ENCODE data around the gene NIPAL3. TPM values are rescaled to one million over a fixed set of nuclear protein-coding genes. Genes with fewer than 3 reads are reported as not detected.

NIPAL3 gene
- total RNA-seq, 1 experiment from 2014 or later = 11.2 TPM

GRCh38 chr1:24503059-24503751 lies 87.6 kb downstream of the NIPAL3 start:
- H3K27ac Mint-ChIP-seq = peak overlapping the region; percentile 30; the same call in 1 of the 2 replicates
- no peaks in the 10 kb centered on the region for H3K9me3 Mint-ChIP-seq
- TF ChIP-seq ZBTB21 (CRISPR knock-in tag; IDR thresholded peaks at IDR 0.05; ENCODE audit: borderline replicate concordance) (no peak), TCF7 (CRISPR knock-in tag; IDR thresholded peaks at IDR 0.05; ENCODE audit: low read depth) (no peak)
- H3K36me3 Mint-ChIP-seq = no peaks in the 10 kb centered on the region
- DNase-seq (ENCODE audit: low spot score) = no peak
- H3K27me3 Mint-ChIP-seq (ENCODE audit: low read depth) = peaks cover 11% of the 10 kb centered on the region
- CTCF ChIA-PET = interaction anchor here (1.0 to 3.3 kb wide), 10 partner anchors 19 to 304 kb away, joined by 3 to 30 read pairs (median 4); partner anchors contain the start of genes NIPAL3 and STPG1
- no peak for ATAC-seq
- peak overlapping the region; percentile 86 for H3K4me3 Mint-ChIP-seq
- POLR2A ChIA-PET = interaction anchor here (0.8 kb wide), 1 partner anchor 88 kb away, joined by 3 read pairs; the partner anchor contains the start of gene NIPAL3
- peaks cover 59% of the 10 kb centered on the region for H3K4me1 Mint-ChIP-seq

GRCh38 chr1:24503870-24504523 lies 88.4 kb downstream of the NIPAL3 start:
- ChIA-PET CTCF (interaction anchor here (0.7 to 3.3 kb wide), 7 partner anchors 23 to 304 kb away, joined by 3 to 30 read pairs (median 3); partner anchors contain the start of genes NIPAL3 and STPG1), POLR2A (no interaction called here)
- Mint-ChIP-seq H3K9me3 (no peaks in the 10 kb centered on the region), H3K4me3 (peak overlapping the region; percentile 86), H3K4me1 (peaks cover 64% of the 10 kb centered on the region), H3K27me3 (ENCODE audit: low read depth) (peaks cover 9% of the 10 kb centered on the region), H3K27ac (peak overlapping the region; percentile 50; the same call in 1 of the 2 replicates), H3K36me3 (no peaks in the 10 kb centered on the region)
- DNase-seq (ENCODE audit: low spot score) (no peak), ATAC-seq (no peak)
- TF ChIP-seq ZNF317 (CRISPR knock-in tag; IDR thresholded peaks at IDR 0.05; ENCODE audit: borderline replicate concordance, low read depth) (no peak), USF2 (CRISPR knock-in tag; IDR thresholded peaks at IDR 0.05) (no peak), ZNF512 (CRISPR knock-in tag; IDR thresholded peaks at IDR 0.05; ENCODE audit: borderline replicate concordance) (no peak), CREB1 (CRISPR knock-in tag; IDR thresholded peaks at IDR 0.05) (no peak), NFE2L1 (CRISPR knock-in tag; IDR thresholded peaks at IDR 0.05) (no peak), ATF3 (CRISPR knock-in tag; conservative IDR thresholded peaks at IDR 0.05) (no peak), ZNF263 (CRISPR knock-in tag; IDR thresholded peaks at IDR 0.05; ENCODE audit: low read depth) (no peak), NR1H2 (CRISPR knock-in tag; IDR thresholded peaks at IDR 0.05) (no peak), ZNF121 (CRISPR knock-in tag; IDR thresholded peaks at IDR 0.05) (no peak), HMGA2 (CRISPR knock-in tag; IDR thresholded peaks at IDR 0.05) (no peak), RORB (CRISPR knock-in tag; IDR thresholded peaks at IDR 0.05) (no peak), MXD4 (CRISPR knock-in tag; IDR thresholded peaks at IDR 0.05; ENCODE audit: borderline replicate concordance) (no peak), NFYB (CRISPR knock-in tag; conservative IDR thresholded peaks at IDR 0.05; ENCODE audit: low read depth) (no peak), MAX (CRISPR knock-in tag; IDR thresholded peaks at IDR 0.05) (no peak)
- TF ChIP-seq, protein P1, sequence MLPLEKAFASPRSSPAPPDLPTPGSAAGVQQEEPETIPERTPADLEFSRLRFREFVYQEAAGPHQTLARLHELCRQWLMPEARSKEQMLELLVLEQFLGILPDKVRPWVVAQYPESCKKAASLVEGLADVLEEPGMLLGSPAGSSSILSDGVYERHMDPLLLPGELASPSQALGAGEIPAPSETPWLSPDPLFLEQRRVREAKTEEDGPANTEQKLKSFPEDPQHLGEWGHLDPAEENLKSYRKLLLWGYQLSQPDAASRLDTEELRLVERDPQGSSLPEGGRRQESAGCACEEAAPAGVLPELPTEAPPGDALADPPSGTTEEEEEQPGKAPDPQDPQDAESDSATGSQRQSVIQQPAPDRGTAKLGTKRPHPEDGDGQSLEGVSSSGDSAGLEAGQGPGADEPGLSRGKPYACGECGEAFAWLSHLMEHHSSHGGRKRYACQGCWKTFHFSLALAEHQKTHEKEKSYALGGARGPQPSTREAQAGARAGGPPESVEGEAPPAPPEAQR (CRISPR knock-in tag; IDR thresholded peaks at IDR 0.05) = no peak
